ENCODE results near the gene SEC24C. TPM values are rescaled to one million over a fixed set of nuclear protein-coding genes. Genes with fewer than 3 reads are reported as not detected.

SEC24C gene
- polyA plus RNA-seq, 2 of the 4 experiments (the other 2 are of a cell fraction), result 54.3 to 84.7 TPM

GRCh38 chr10:73801253-73801590, 57.0 kb downstream of the SEC24C start:
- FAIRE-seq (no peak), DNase-seq (ENCODE audit: low read depth in 1 of 2, low spot score in 1 of 2) (no peak), ATAC-seq (no peak)
- no peak overlapping the region for H3K27ac ChIP-seq
- H3K4me3 ChIP-seq, result no peak overlapping the region
- H3K4me1 ChIP-seq, result no peaks in the 10 kb centered on the region
- CTCF ChIA-PET, result no interaction called here
- no peak overlapping the region for H3K4me2 ChIP-seq
- WGBS (ENCODE audit: missing lambda C conversion rate), result 95% methylated on average over 13 of the region's 13 CpGs
- POLR2A ChIA-PET, result no interaction called here
- H3K9me3 ChIP-seq, result no peaks in the 10 kb centered on the region
- TF ChIP-seq BHLHE40 (IDR thresholded peaks at IDR 0.05; ENCODE audit: low read depth, low read length) (no peak), HOXB5 (CRISPR knock-in tag; IDR thresholded peaks at IDR 0.05) (no peak), TFCP2L1 (CRISPR knock-in tag; IDR thresholded peaks at IDR 0.05) (no peak), JUN (IDR thresholded peaks at IDR 0.05) (no peak; a peak in 1 of 5 replicates), NPAS2 (CRISPR knock-in tag; IDR thresholded peaks at IDR 0.05; ENCODE audit: borderline replicate concordance) (no peak), TP53 (CRISPR knock-in tag; IDR thresholded peaks at IDR 0.05) (no peak), FOSL2 (IDR thresholded peaks at IDR 0.05) (no peak), FOSL2 (CRISPR knock-in tag; IDR thresholded peaks at IDR 0.05) (no peak)

- H3K4me1 ChIP-seq, result no peaks in the 10 kb centered on the region
- no peak overlapping the region for H3K4me3 ChIP-seq
- ATAC-seq (peak; percentile 24 to 28; a peak in 1 of 6 replicates), FAIRE-seq (no peak), DNase-seq (ENCODE audit: low read depth in 1 of 2, low spot score in 1 of 2) (no peak)
- TF ChIP-seq ATOH8 (CRISPR knock-in tag; IDR thresholded peaks at IDR 0.05; ENCODE audit: low read depth) (no peak), TFCP2L1 (CRISPR knock-in tag; IDR thresholded peaks at IDR 0.05) (no peak), HOXA7 (CRISPR knock-in tag; IDR thresholded peaks at IDR 0.05) (no peak), RNF2 (IDR thresholded peaks at IDR 0.05; ENCODE audit: borderline replicate concordance, low read depth) (no peak), NPAS2 (CRISPR knock-in tag; IDR thresholded peaks at IDR 0.05; ENCODE audit: borderline replicate concordance) (no peak), FOSL2 (IDR thresholded peaks at IDR 0.05) (no peak), FOSL2 (CRISPR knock-in tag; IDR thresholded peaks at IDR 0.05) (no peak), RCOR1 (IDR thresholded peaks at IDR 0.05; ENCODE audit: low read depth, low read length) (no peak), REST (IDR thresholded peaks at IDR 0.05) (no peak), HOXB5 (CRISPR knock-in tag; IDR thresholded peaks at IDR 0.05) (no peak), SMC3 (IDR thresholded peaks at IDR 0.05) (no peak)
- CTCF ChIA-PET, result no interaction called here
- no peak overlapping the region for H3K4me2 ChIP-seq
- POLR2A ChIA-PET, result no interaction called here
- WGBS (ENCODE audit: missing lambda C conversion rate), result 83% methylated on average over 11 of the region's 11 CpGs
- H3K27ac ChIP-seq, result no peak overlapping the region
- no peaks in the 10 kb centered on the region for H3K9me3 ChIP-seq
Measured at GRCh38 chr10:73802276-73802991, 58.3 kb downstream of the SEC24C start.

GRCh38 chr10:73803680-73804286, 59.6 kb downstream of the SEC24C start:
- ATAC-seq (no peak), FAIRE-seq (no peak), DNase-seq (ENCODE audit: low read depth in 1 of 2, low spot score in 1 of 2) (no peak)
- POLR2A ChIA-PET, result no interaction called here
- Histone ChIP-seq H3K4me3 (no peak overlapping the region), H3K9me3 (no peaks in the 10 kb centered on the region), H3K27ac (no peak overlapping the region), H3K4me1 (no peaks in the 10 kb centered on the region), H3K4me2 (no peak overlapping the region)
- CTCF ChIA-PET, result interaction anchor here (1.2 kb wide), 1 partner anchor 9 kb away, joined by 3 read pairs; no protein-coding TSS in a partner anchor
- TF ChIP-seq EP300 (IDR thresholded peaks at IDR 0.05) (no peak), REST (IDR thresholded peaks at IDR 0.05) (no peak), BHLHE40 (IDR thresholded peaks at IDR 0.05; ENCODE audit: low read depth, low read length) (no peak), HMGXB4 (CRISPR knock-in tag; IDR thresholded peaks at IDR 0.05; ENCODE audit: borderline replicate concordance) (no peak), HDAC2 (IDR thresholded peaks at IDR 0.05) (no peak), ATOH8 (CRISPR knock-in tag; IDR thresholded peaks at IDR 0.05; ENCODE audit: low read depth) (no peak), FOSB (CRISPR knock-in tag; IDR thresholded peaks at IDR 0.05) (no peak), ZSCAN20 (CRISPR knock-in tag; IDR thresholded peaks at IDR 0.05) (no peak), HOXB13 (CRISPR knock-in tag; IDR thresholded peaks at IDR 0.05; ENCODE audit: low read depth) (no peak), TFCP2L1 (CRISPR knock-in tag; IDR thresholded peaks at IDR 0.05) (no peak)
